GM19395 (cell line): ENCODE results near the gene PRKAR1B.
"Not testable (repeated sequence)": the region's sequence is repeated elsewhere in the genome, so short reads cannot be mapped to it uniquely, and the experiment has no call there.

Experiments used
- ATAC-seq: cut with Tn5 transposase; IDR thresholded peaks from one replicate; pipeline ENCODE4 v1.9.1; 2021; ENCODE audit warnings: mild to moderate bottlenecking, moderate library complexity; ENCODE audit not compliant: unreplicated experiment

The PRKAR1B gene

DNA sequence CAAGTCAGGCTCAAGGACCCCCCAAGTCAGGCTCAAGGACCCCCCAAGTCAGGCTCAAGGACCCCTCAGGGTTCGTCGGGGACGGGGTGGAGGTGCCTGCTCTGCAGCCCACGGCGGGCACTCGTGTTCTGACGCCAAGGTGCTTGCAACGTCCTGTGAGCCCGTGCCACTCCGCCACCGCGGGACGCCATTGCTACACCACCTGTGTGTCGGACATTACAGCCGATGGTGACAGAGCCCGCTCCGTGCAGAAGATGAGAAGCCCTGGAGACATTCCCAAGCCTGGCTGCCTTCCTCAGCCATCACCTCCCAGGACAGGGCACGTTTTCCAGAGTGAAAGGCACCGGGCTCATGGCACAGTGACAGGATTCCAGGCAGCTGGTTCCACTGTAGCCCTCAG lies 98.3 kb downstream of the PRKAR1B start:
- ATAC-seq = no peak

DNA sequence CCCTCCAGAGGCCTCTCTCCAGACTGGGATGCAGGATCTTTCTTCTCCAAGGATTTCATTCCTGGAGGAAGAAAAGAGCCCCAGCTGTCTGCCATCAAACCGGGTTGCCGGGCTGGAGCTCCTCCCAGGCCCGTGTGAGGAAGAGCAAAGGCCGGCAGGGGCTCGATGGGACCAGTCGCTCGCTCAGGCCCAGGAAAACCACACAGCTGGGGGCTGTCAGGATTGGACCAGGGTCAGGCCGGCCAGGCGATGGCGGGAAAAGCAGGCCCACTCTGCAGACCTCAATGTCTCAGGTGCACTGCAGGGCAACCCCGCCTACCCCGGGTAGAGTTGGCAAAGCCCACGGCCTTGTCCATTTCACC lies 98.7 kb downstream of the PRKAR1B start:
- no peak for ATAC-seq

GRCh38 chr7:627661-628401 lies 99.2 kb downstream of the PRKAR1B start:
- ATAC-seq = no peak

DNA sequence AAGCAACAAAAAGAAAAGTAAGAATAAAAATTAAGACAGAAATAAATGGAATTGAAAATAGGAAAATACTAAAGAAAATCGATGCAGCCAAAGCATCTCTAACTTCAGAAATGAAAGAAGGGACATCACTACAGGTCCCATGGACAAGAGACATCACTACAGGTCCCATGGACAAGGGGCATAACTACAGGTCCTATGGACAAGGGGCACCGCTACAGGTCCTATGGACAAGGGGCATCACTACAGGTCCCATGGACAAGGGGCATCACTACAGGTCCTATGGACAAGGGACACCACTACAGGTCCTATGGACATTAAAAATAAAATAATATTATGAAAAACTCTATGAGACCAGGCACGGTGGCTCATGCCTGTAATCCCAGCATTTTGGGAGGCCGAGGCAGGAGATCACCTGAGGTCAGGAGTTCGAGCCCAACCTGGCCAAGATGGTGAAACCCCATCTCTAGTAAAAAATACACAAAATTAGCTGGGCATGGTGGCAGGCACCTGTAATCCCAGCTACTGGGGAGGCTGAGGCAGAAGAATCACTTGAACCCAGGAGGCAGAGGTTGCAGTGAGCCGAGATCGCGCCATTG lies 101.6 kb downstream of the PRKAR1B start:
- ATAC-seq = no peak

GRCh38 chr7:623464-623863 lies 103.6 kb downstream of the PRKAR1B start:
- ATAC-seq = no peak

DNA sequence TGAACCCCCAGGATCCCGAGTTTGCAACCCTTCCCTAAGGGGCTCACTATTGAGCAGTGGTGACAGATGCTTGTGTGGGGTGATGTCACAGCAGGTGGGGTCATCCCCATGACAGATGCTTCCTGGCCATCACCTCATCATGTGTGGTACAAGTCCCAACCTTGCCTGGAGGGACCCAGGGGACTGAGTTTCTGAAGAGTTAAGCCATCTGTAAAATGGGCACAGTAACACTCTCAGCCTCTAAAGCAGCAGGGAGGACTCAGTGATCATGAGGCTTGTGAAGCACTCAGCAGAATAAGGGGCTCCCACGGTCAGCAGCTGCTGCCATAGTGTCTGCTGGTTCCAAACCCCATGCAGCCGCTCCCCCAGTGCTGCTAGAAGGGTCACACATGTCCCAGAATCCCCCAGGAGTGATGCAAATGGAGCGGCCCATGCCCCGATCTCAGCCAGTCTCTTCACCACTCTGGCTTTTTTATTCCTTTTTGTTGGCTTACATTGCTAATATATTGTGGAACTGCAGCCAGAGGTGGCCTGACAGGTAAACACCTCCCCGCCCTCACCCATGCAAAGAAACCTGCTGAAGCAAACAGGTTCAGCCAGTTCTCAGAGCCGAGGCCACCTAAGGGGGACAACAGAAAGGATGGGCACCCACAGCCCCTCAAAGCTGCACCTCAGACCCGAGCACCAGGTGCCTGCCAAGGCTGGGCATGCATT lies 105.4 kb downstream of the PRKAR1B start:
- no peak for ATAC-seq

GRCh38 chr7:620885-621284 lies 106.2 kb downstream of the PRKAR1B start:
- ATAC-seq = no peak

DNA sequence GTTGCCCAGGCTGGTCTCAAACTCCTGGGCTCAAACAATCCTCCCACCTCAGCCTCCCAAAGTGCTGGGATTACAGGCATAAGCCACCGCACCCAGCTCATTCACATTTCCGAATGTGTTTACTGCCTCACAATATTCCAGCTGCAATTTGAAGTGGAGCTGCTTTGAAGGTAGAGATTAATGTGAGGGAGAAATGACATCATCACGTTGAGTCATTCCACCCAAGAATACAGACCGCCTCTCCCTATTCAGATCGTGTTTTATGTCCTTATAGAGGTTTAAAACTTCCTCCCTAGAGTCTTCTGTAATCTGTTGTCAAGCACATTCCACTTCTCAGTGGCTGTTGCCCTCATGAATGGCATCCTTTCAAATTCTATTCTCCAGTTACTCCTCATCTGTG lies 107.0 kb downstream of the PRKAR1B start:
- no peak for ATAC-seq

DNA sequence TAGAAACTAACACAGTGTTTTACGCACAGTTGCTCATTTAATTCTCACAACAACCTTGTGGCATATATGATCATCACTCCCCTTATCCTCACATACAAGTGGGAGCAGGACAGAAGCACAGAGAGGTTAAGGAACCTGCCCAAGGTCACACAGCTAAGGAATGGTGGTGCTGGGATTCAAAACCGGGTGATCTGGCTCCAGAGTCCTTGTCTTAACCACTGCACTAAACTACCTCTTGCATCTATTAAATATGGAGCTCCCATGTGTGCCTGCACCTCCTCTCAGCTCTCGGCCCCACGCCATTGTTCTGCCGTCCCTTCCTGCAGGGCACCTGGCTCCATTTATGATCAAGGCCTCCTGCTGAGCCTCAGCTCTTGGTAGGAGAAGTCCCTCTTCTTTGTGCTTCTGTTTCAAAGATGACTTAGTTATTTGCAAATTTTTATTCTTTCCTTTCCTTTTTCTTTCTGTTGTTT lies 107.7 kb downstream of the PRKAR1B start:
- ATAC-seq = no peak

GRCh38 chr7:618539-619367 lies 108.3 kb downstream of the PRKAR1B start:
- no peak for ATAC-seq

GRCh38 chr7:617614-618538 lies 109.2 kb downstream of the PRKAR1B start:
- ATAC-seq = no peak

GRCh38 chr7:613442-614140 lies 113.5 kb downstream of the PRKAR1B start:
- no peak for ATAC-seq

DNA sequence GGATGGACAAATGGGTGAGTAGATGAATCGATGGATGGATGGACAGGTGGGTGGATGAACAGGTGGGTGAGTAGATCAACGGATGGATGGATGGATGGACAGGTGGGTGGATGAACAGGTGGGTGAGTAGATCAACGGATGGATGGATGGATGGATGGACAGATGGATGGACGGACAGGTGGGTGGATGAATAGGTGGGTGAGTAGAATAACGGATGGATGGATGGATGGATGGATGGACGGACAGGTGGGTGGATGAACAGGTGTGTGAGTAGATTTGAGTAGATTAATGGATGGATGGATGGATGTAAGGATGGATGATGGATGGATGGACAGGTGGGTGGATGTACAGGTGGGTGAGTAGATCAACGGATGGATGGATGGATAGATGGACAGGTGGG lies 115.2 kb downstream of the PRKAR1B start:
- ATAC-seq = not testable (repeated sequence)

- ATAC-seq = no peak
Measured at GRCh38 chr7:611281-611810, 115.7 kb downstream of the PRKAR1B start.

GRCh38 chr7:610531-611280 lies 116.4 kb downstream of the PRKAR1B start:
- no peak for ATAC-seq

GRCh38 chr7:610141-610530 lies 116.9 kb downstream of the PRKAR1B start:
- no peak for ATAC-seq

DNA sequence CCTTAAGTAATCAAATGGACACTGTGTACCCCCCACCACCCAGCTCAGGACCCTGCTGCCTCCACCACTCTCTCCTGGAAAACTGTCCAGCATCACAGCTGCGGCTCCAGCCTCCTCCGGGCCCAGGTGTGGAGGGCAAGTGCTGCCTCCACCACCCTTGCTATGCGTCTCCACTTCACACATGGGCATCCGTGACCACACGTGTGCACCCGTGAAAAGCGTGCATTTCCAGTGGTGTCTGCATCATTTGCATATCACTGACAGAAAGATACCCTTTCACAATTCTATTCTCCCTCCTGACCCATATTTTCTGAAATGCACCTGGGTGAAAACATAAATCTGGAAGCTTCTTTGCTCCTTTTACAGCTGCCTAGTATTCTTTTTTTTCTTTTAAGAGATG lies 117.7 kb downstream of the PRKAR1B start:
- ATAC-seq = no peak

DNA sequence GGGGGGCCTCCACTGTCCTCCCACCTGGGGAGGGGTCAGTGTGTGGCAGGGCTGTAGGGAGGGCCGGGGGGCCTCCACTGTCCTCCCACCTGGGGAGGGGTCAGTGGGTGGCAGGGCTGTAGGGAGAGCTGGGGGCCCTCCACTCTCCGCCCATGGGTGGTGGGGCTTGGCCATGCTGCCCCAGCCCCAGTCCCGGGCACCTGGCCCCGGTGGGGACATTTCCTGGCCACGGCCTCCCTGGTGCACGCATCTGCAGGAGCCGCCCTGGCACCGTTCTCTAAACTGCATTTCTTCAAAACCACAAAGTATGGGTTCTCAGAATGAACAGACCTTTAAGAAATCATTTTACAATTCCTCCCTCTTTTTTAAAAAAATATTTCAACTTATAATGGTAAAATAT lies 118.1 kb downstream of the PRKAR1B start:
- no peak for ATAC-seq

DNA sequence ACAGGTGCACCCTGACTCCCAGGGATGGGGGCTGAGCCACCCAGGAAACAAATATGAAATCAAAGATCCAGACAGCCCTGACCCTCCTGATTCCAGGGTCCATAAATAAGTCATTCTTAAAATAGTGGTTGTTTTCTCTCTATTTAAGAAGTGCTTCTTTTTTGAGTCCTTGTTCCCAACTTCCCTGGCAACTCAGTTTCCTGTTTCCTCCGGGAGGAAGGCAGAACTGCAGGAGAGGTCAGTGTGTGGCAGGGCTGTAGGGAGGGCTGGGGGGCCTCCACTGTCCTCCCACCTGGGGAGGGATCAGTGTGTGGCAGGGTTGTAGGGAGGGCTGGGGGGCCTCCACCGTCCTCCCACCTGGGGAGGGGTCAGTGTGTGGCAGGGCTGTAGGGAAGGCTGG lies 118.7 kb downstream of the PRKAR1B start:
- no peak for ATAC-seq
